Neural progenitor cell (in vitro differentiated cells): Measurements from ENCODE around the gene EMILIN2. TPM values are rescaled to one million over a fixed set of nuclear protein-coding genes. Genes with fewer than 3 reads are reported as not detected.

Experiments used
- DNase-seq: peaks from one replicate; pipeline ENCODE4 v3.0.0-alpha.2; 2016; ENCODE audit warnings: low spot score
- H2AFZ ChIP-seq: fragments of 200-600 bp; sonication (generic); replicated peaks from 2 replicates; pipeline ENCODE4 v1.6.1; 2016; ENCODE audit warnings: antibody characterized with exemption
- H3F3A ChIP-seq: fragments of 200-600 bp; sonication (generic); 2 replicates; pipeline ENCODE4 v1.6.1; 2016; ENCODE audit warnings: antibody characterized with exemption, low read depth
- H3K27ac ChIP-seq: fragments of 200-600 bp; sonication (generic); 2 replicates; pipeline ENCODE4 v1.5.1; 2016; ENCODE audit warnings: mild to moderate bottlenecking
- H3K27me3 ChIP-seq: fragments of 200-600 bp; sonication (generic); 2 replicates; pipeline ENCODE4 v1.6.1; 2016; ENCODE audit warnings: mild to moderate bottlenecking, moderate library complexity
- H3K36me3 ChIP-seq: fragments of 200-600 bp; sonication (generic); 2 replicates; pipeline ENCODE4 v1.5.1; 2016
- H3K4me1 ChIP-seq: fragments of 200-600 bp; sonication (generic); 2 replicates; pipeline ENCODE4 v1.6.1; 2016; ENCODE audit warnings: mixed run types
- H3K4me2 ChIP-seq: fragments of 200-600 bp; sonication (generic); 2 replicates; pipeline ENCODE4 v1.6.1; 2016
- H3K4me3 ChIP-seq: fragments of 200-600 bp; sonication (generic); 2 replicates; pipeline ENCODE4 v1.5.1; 2016
- H3K79me2 ChIP-seq: fragments of 200-600 bp; sonication (generic); 2 replicates; pipeline ENCODE4 v1.6.1; 2016; ENCODE audit warnings: low read depth
- H3K9ac ChIP-seq: fragments of 200-600 bp; sonication (generic); 2 replicates; pipeline ENCODE4 v1.6.1; 2016
- H3K9me3 ChIP-seq: fragments of 200-600 bp; sonication (generic); 2 replicates; pipeline ENCODE4 v1.5.1; 2016; ENCODE audit warnings: low read depth
- H4K20me1 ChIP-seq: fragments of 200-600 bp; sonication (generic); 2 replicates; pipeline ENCODE4 v1.6.1; 2016; ENCODE audit warnings: low read depth
- H3K27ac Mint-ChIP-seq: 3 replicates; pipeline ENCODE4 v1.8.0; 2021; ENCODE audit warnings: mixed read lengths
- H3K27me3 Mint-ChIP-seq: 2 replicates; pipeline ENCODE4 v1.8.0; 2022; ENCODE audit warnings: low read depth, mild to moderate bottlenecking, inconsistent platforms, moderate library complexity, mixed read lengths; ENCODE audit not compliant: insufficient read depth
- H3K36me3 Mint-ChIP-seq: 3 replicates; pipeline ENCODE4 v1.8.0; 2021; ENCODE audit warnings: mixed read lengths
- H3K4me1 Mint-ChIP-seq: 3 replicates; pipeline ENCODE4 v1.8.0; 2021; ENCODE audit warnings: mixed read lengths
- H3K4me3 Mint-ChIP-seq: 3 replicates; pipeline ENCODE4 v1.8.0; 2021; ENCODE audit warnings: mild to moderate bottlenecking, moderate library complexity, mixed read lengths
- H3K9me3 Mint-ChIP-seq: 3 replicates; pipeline ENCODE4 v1.8.0; 2020; ENCODE audit warnings: mixed read lengths
- EZH2 ChIP-seq: fragments of 200-600 bp; sonication (generic); IDR thresholded peaks from 2 replicates; pipeline ENCODE4 v1.6.1; 2017; ENCODE audit warnings: antibody characterized with exemption, mild to moderate bottlenecking, moderate library complexity
- EZH2phosphoT487 ChIP-seq: fragments of 200-600 bp; sonication (generic); IDR thresholded peaks from 2 replicates; pipeline ENCODE4 v1.6.1; 2017; ENCODE audit warnings: antibody characterized with exemption
- total RNA-seq: library from RNA; depleted of rRNA; stranded (reverse); fragments of >200 nt; gene quantifications from 2 replicates; pipeline ENCODE4 v1.2.3, GENCODE V29; 2015; ENCODE audit warnings: low replicate concordance
- TF ChIP-seq, protein P1 (sequence below): fragments of 200-600 bp; sonication (generic); IDR thresholded peaks from 2 replicates; pipeline ENCODE4 v1.5.1; 2017; ENCODE audit warnings: antibody characterized with exemption, mild to moderate bottlenecking

Gene EMILIN2
- total RNA-seq, 1 donor from 2014 or later, result 2.2 TPM

DNA sequence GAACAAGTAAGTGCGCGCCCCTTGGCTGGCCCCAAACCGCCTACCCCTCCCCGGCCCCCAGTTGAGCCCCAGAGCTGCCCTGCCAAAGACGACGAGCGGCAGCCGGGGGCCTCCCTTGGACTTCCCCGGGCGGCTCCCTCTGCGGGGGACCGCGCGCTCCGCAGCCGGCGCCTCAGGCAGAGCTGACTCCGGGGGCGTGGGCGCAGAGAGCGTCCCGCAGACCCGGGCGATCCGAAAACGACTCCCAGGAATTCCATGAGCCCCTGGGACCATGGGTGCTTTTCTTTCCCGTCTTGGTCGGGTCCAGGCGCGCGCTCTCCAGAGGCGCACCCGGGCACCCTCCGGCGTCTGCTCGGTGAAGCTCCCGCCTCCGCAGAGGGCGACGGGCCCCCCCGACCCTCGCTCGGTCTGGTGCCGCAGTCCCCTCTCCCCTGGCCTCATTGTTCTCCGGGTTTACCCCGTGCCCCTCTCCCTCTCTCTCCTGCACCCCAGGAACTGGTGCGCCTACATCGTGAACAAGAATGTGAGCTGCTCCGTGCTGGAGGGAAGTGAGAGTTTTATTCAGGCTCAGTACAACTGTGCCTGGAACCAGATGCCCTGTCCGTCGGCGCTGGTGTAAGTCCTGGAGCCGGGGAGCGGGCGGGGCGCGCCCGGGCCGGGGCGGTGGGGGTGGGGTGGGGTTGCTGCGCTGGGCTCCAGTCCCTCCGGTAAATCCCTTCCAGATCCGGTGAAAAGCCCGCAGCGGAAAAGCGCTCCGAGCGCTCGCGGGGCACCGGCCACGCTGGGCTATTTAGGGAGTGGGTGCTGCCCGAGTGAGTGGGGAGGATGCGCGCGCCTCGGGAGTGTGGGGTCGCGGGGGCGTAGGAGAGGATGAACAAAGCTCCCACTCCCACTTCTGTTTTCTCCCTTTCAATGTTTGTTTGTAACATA is 776 bp downstream of the EMILIN2 start:
- Histone ChIP-seq H3K27me3 (peaks cover 74% of the 10 kb centered on the region), H3K36me3 (no peaks in the 10 kb centered on the region), H3K9me3 (no peaks in the 10 kb centered on the region), H3K4me1 (peaks cover 13% of the 10 kb centered on the region), H2AFZ (peak overlapping the region; percentile 89), H3K79me2 (no peaks in the 10 kb centered on the region), H4K20me1 (peaks cover 4% of the 10 kb centered on the region), H3K4me2 (peak overlapping the region; percentile 99), H3F3A (peaks cover 24% of the 10 kb centered on the region), H3K27ac (no peak overlapping the region), H3K4me3 (peak overlapping the region; percentile 68), H3K9ac (no peak overlapping the region)
- peak overlapping the region; percentile 92 for H3K4me3 Mint-ChIP-seq
- no peak overlapping the region for H3K27ac Mint-ChIP-seq
- H3K9me3 Mint-ChIP-seq, result no peaks in the 10 kb centered on the region
- no peaks in the 10 kb centered on the region for H3K36me3 Mint-ChIP-seq
- H3K27me3 Mint-ChIP-seq, result peaks cover 35% of the 10 kb centered on the region
- H3K4me1 Mint-ChIP-seq, result peaks cover 25% of the 10 kb centered on the region
- peak; percentile 73 for DNase-seq
- TF ChIP-seq EZH2 (peak; percentile 60), EZH2phosphoT487 (peak; percentile 57)
- TF ChIP-seq, protein P1, sequence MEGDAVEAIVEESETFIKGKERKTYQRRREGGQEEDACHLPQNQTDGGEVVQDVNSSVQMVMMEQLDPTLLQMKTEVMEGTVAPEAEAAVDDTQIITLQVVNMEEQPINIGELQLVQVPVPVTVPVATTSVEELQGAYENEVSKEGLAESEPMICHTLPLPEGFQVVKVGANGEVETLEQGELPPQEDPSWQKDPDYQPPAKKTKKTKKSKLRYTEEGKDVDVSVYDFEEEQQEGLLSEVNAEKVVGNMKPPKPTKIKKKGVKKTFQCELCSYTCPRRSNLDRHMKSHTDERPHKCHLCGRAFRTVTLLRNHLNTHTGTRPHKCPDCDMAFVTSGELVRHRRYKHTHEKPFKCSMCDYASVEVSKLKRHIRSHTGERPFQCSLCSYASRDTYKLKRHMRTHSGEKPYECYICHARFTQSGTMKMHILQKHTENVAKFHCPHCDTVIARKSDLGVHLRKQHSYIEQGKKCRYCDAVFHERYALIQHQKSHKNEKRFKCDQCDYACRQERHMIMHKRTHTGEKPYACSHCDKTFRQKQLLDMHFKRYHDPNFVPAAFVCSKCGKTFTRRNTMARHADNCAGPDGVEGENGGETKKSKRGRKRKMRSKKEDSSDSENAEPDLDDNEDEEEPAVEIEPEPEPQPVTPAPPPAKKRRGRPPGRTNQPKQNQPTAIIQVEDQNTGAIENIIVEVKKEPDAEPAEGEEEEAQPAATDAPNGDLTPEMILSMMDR, result no peak

DNA sequence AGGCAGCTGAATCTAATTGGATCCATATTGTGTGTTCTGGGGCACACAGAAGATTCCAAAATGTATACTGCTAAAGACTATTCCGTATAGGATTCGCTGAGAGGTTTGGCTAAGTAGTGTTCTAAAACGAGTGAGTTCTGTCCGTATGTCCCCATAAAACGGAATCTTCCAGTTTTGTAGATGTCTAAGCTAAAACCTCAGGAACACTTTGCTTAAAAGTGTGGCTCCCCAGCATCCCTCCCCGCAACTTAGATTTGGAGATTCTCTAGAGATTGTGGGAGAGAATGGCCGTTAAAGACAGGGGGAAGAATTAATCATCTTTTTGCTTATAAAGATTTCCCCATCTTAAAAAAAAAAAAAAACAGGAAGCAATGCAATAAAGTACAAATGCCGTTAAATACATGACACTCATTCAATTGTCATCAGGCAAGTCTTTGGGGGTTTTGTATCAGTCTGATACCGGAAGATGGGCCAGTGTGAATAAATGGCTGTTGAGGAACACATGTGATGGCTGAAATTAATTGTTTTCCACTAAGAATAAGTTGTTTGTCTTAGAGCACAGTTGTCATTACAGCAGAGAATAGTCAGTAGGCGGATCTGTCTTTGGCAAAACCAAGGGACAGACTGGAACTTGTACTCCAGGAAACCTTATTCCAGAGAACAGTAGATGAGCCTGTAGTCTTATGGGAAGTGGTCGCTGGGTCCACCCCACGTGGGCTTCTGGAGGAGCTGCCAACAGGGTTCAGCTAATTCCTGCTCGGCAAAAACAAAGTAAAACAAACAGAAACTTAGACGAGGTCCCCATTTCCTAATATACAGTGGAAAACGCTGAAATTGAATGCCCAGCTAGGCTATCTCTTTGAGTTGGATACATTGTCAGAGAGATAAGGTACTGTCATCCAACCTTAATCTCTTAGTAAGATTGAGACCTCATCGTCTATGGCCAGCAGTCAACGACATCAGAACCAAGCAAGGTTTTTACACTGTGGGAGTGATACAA is 1.7 kb downstream of the EMILIN2 start:
- H3K4me3 ChIP-seq, result peak overlapping the region; percentile 68
- H3K4me1 Mint-ChIP-seq, result peaks cover 25% of the 10 kb centered on the region
- peaks cover 33% of the 10 kb centered on the region for H3K27me3 Mint-ChIP-seq

DNA sequence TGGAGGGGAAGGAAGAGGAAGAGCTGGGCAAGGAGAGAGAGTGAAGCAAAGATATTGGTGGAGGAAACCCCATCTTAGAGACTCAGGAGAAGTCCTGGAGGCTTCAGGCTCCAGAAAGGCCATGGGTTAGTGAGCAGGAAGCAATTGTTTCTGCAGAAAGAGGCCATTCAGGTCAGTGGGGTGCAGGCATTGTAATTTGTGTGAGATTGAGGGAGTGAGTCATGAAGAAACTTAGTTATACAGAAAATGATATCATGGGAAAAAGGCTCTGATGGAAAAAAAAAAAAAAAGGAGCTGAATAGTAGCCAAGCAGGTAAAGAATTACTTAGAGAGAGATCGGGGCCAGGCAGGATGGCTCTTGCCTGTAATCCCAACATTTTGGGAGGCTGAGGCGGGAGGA is 4.0 kb downstream of the EMILIN2 start:
- TF ChIP-seq EZH2, result no peak
- TF ChIP-seq, protein P1, result no peak
- TF ChIP-seq EZH2phosphoT487, result no peak
- no peak overlapping the region for H3K4me3 ChIP-seq
- Mint-ChIP-seq H3K9me3 (no peaks in the 10 kb centered on the region), H3K36me3 (no peaks in the 10 kb centered on the region), H3K4me3 (no peak overlapping the region), H3K4me1 (peaks cover 28% of the 10 kb centered on the region), H3K27me3 (peaks cover 34% of the 10 kb centered on the region), H3K27ac (no peak overlapping the region)
- H3K9ac ChIP-seq, result no peak overlapping the region
- H3K9me3 ChIP-seq, result no peaks in the 10 kb centered on the region
- peaks cover 24% of the 10 kb centered on the region for H3F3A ChIP-seq
- H2AFZ ChIP-seq, result no peak overlapping the region
- peaks cover 2% of the 10 kb centered on the region for H4K20me1 ChIP-seq
- no peaks in the 10 kb centered on the region for H3K36me3 ChIP-seq
- no peak overlapping the region for H3K4me2 ChIP-seq
- H3K27me3 ChIP-seq, result peaks cover 46% of the 10 kb centered on the region
- no peak for DNase-seq
- H3K27ac ChIP-seq, result no peak overlapping the region
- H3K4me1 ChIP-seq, result peaks cover 32% of the 10 kb centered on the region
- H3K79me2 ChIP-seq, result no peaks in the 10 kb centered on the region

More for the DNA sequence above, 1.7 kb downstream of the EMILIN2 start:
- Histone ChIP-seq H3K27me3 (peaks cover 69% of the 10 kb centered on the region), H3K79me2 (no peaks in the 10 kb centered on the region), H2AFZ (peak overlapping the region; percentile 89), H3K27ac (no peak overlapping the region), H4K20me1 (peaks cover 4% of the 10 kb centered on the region), H3K4me2 (peak overlapping the region; percentile 99), H3K4me1 (peaks cover 13% of the 10 kb centered on the region), H3K9me3 (no peaks in the 10 kb centered on the region), H3K9ac (no peak overlapping the region), H3F3A (peaks cover 24% of the 10 kb centered on the region), H3K36me3 (no peaks in the 10 kb centered on the region)
- DNase-seq, result no peak
- no peak for TF ChIP-seq EZH2phosphoT487
- TF ChIP-seq, protein P1, result no peak
- TF ChIP-seq EZH2, result no peak
- Mint-ChIP-seq H3K36me3 (no peaks in the 10 kb centered on the region), H3K27ac (no peak overlapping the region), H3K4me3 (peak overlapping the region; percentile 92), H3K9me3 (no peaks in the 10 kb centered on the region)
